A549 (cell line): ENCODE data around the gene RNGTT. TPM values are rescaled to one million over a fixed set of nuclear protein-coding genes. Genes with fewer than 3 reads are reported as not detected.

Experiments
- ATAC-seq, 2 experiments: fragments of 200-7000 bp in 1 of 2; fragments of >200 bp in 1 of 2; cut with Nextera tagmentation in 1 of 2; cut with Tn5 transposase in 1 of 2; 3 replicates each; pipeline versions ENCODE4 v1.8.0 to v1.9.1; 2018 to 2020; ENCODE audit warnings: mild to moderate bottlenecking in 1 of 2, moderate library complexity in 1 of 2
- CTCF ChIA-PET: fragments of 300-600 bp; sonication (Branson Sonifier 250); formaldehyde crosslinking; extraction: SDS; loops from one replicate; lab custom pipeline; 2021; ENCODE audit warnings: antibody characterized with exemption, inconsistent platforms; lab: Yijun Ruan, JAX
- POLR2A ChIA-PET: fragments of 350-600 bp; formaldehyde crosslinking; extraction: SDS; loops from one replicate; lab custom pipeline; 2021; ENCODE audit warnings: antibody characterized with exemption, inconsistent platforms; lab: Yijun Ruan, JAX
- DNase-seq, 2 experiments: peaks; one replicate each; pipeline versions ENCODE4 v3.0.0 to v3.0.0-alpha.2; 2011 to 2016; ENCODE audit warnings: low read depth in 1 of 2, low spot score in 1 of 2
- FAIRE-seq: peaks from 2 replicates; lab custom pipeline; 2011; peaks lifted over from hg19 to GRCh38; lab: Jason Lieb, UNC
- H3K27ac ChIP-seq, 2 experiments: fragments of >200 bp; sonication (Bioruptor Twin); formaldehyde crosslinking; 3 replicates each; pipeline ENCODE4 v1.5.1; 2016 to 2017
- H3K4me1 ChIP-seq: fragments of >200 bp; sonication (Bioruptor Twin); formaldehyde crosslinking; 3 replicates; pipeline ENCODE4 v1.6.1; 2016
- H3K4me2 ChIP-seq: fragments of >200 bp; sonication (Bioruptor Twin); formaldehyde crosslinking; 3 replicates; pipeline ENCODE4 v1.6.1; 2016
- H3K4me3 ChIP-seq: fragments of >200 bp; sonication (Bioruptor Twin); formaldehyde crosslinking; 3 replicates; pipeline ENCODE4 v1.5.1; 2016
- H3K9me3 ChIP-seq: fragments of >200 bp; sonication (Bioruptor Twin); formaldehyde crosslinking; 3 replicates; pipeline ENCODE4 v1.6.1; 2016
- BCL3 ChIP-seq: fragments of >200 bp; sonication (Bioruptor Twin); formaldehyde crosslinking; IDR thresholded peaks from 3 replicates; pipeline ENCODE4 v1.6.1; 2016
- BHLHE40 ChIP-seq: IDR thresholded peaks from 2 replicates; pipeline ENCODE4 v1.6.1; 2012; ENCODE audit warnings: low read depth, low read length, inconsistent platforms
- CEBPB ChIP-seq, 2 experiments: fragments of >200 bp in 1 of 2; sonication (Bioruptor Twin) in 1 of 2; formaldehyde crosslinking in 1 of 2; IDR thresholded peaks; 2 replicates each; pipeline ENCODE4 v1.6.1; 2012 to 2016
- CHD2 ChIP-seq: fragments of 150-350 bp; IDR thresholded peaks from 2 replicates; pipeline ENCODE4 v1.6.1; 2014; ENCODE audit warnings: low read length; ENCODE audit not compliant: partially characterized antibody
- CHD4 ChIP-seq: fragments of 200-600 bp; sonication (generic); IDR thresholded peaks from 2 replicates; pipeline ENCODE4 v1.6.1; 2016; ENCODE audit warnings: antibody characterized with exemption, mild to moderate bottlenecking, borderline replicate concordance
- EHF ChIP-seq: fragments of 250-450 bp; sonication (Bioruptor Pico); IDR thresholded peaks from 2 replicates; pipeline ENCODE4 v1.5.0; 2020; ENCODE audit warnings: mild to moderate bottlenecking
- EHMT2 ChIP-seq: fragments of 200-600 bp; sonication (generic); IDR thresholded peaks from 2 replicates; pipeline ENCODE4 v1.6.1; 2016; ENCODE audit warnings: antibody characterized with exemption, low read depth, mild to moderate bottlenecking, moderate library complexity
- FOSB ChIP-seq: fragments of 250-450 bp; sonication (Bioruptor Pico); IDR thresholded peaks from 2 replicates; pipeline ENCODE4 v1.5.0; 2020; ENCODE audit warnings: mild to moderate bottlenecking, moderate library complexity
- FOSL2 ChIP-seq, 2 experiments: fragments of 450-650 bp in 1 of 2; fragments of >200 bp in 1 of 2; sonication (Bioruptor Twin) in 1 of 2; formaldehyde crosslinking; IDR thresholded peaks; 2 replicates each; pipeline versions ENCODE4 v1.5.0 to v1.6.1; 2016 to 2020; ENCODE audit warnings: mild to moderate bottlenecking in 1 of 2, moderate library complexity in 1 of 2
- GATA3 ChIP-seq: IDR thresholded peaks from 2 replicates; pipeline ENCODE4 v1.6.1; 2012; ENCODE audit warnings: borderline replicate concordance
- HES2 ChIP-seq: fragments of >200 bp; sonication (Bioruptor Twin); formaldehyde crosslinking; IDR thresholded peaks from 2 replicates; pipeline ENCODE4 v1.6.1; 2016
- HEYL ChIP-seq: fragments of 250-450 bp; sonication (Bioruptor Pico); IDR thresholded peaks from 2 replicates; pipeline ENCODE4 v1.8.0; 2021; ENCODE audit warnings: mild to moderate bottlenecking, moderate library complexity
- HOXB5 ChIP-seq: fragments of 250-450 bp; sonication (Bioruptor Pico); IDR thresholded peaks from 2 replicates; pipeline ENCODE4 v1.5.0; 2020; ENCODE audit warnings: mild to moderate bottlenecking, moderate library complexity
- KDM1A ChIP-seq: fragments of 200-600 bp; sonication (generic); IDR thresholded peaks from 2 replicates; pipeline ENCODE4 v1.6.1; 2016; ENCODE audit warnings: low read depth, mild to moderate bottlenecking
- MAZ ChIP-seq: fragments of 150-350 bp; IDR thresholded peaks from 2 replicates; pipeline ENCODE4 v1.6.1; 2014; ENCODE audit warnings: antibody characterized with exemption, low read depth, low read length, borderline replicate concordance
- NFE2L2 ChIP-seq: fragments of 150-350 bp; conservative IDR thresholded peaks from 2 replicates; pipeline ENCODE4 v1.6.1; 2014; ENCODE audit warnings: low read length
- NR3C1 ChIP-seq: fragments of >200 bp; sonication (Bioruptor Twin); formaldehyde crosslinking; IDR thresholded peaks from 3 replicates; pipeline ENCODE4 v1.6.1; 2017
- PBX3 ChIP-seq: IDR thresholded peaks from 2 replicates; pipeline ENCODE4 v1.6.1; 2012
- POLR2A ChIP-seq: IDR thresholded peaks from 2 replicates; pipeline ENCODE4 v1.6.1; 2012; ENCODE audit warnings: mild to moderate bottlenecking, low read length
- POLR2AphosphoS2 ChIP-seq: conservative IDR thresholded peaks from 2 replicates; pipeline ENCODE4 v1.6.1; 2012; ENCODE audit warnings: low read length, improper control_type of control experiment, inconsistent platforms
- RARB ChIP-seq: fragments of 250-450 bp; sonication (Bioruptor Pico); IDR thresholded peaks from 2 replicates; pipeline ENCODE4 v1.8.0; 2021; ENCODE audit warnings: mild to moderate bottlenecking, moderate library complexity
- REST ChIP-seq: fragments of 200-600 bp; sonication (generic); IDR thresholded peaks from 2 replicates; pipeline ENCODE4 v1.6.1; 2016; ENCODE audit warnings: antibody characterized with exemption, mild to moderate bottlenecking, moderate library complexity
- TFCP2L1 ChIP-seq: fragments of 250-450 bp; sonication (Bioruptor Pico); IDR thresholded peaks from 2 replicates; pipeline ENCODE4 v1.5.0; 2021; ENCODE audit warnings: mild to moderate bottlenecking
- TP53 ChIP-seq: fragments of 250-450 bp; sonication (Bioruptor Pico); IDR thresholded peaks from 2 replicates; pipeline ENCODE4 v1.5.0; 2021; ENCODE audit warnings: mild to moderate bottlenecking, moderate library complexity
- ZFP36 ChIP-seq: fragments of 450-650 bp; IDR thresholded peaks from 2 replicates; pipeline ENCODE4 v1.6.1; 2014; ENCODE audit warnings: borderline replicate concordance; ENCODE audit not compliant: partially characterized antibody
- WGBS: methylation state at CpG from one replicate; pipeline ENCODE4 v1.1.6; 2017; ENCODE audit errors: missing lambda C conversion rate; 5-methylcytosine and 5-hydroxymethylcytosine counted together
- polyA plus RNA-seq, 4 experiments: library from polyadenylated mRNA; depleted of rRNA in 3 of 4; stranded (reverse); fragments of >200 nt; fragmentation: RNase III in 1 of 4; extraction: RNeasy Plus Mini Kit Qiagen cat#74134 plus additional on column Dnase treatment in 1 of 4; gene quantifications; 2 replicates in 3 of 4; 3 replicates in 1 of 4; pipeline ENCODE4 v1.2.3, GENCODE V29; 2011 to 2017
- TF ChIP-seq, protein P1 (sequence below): fragments of 450-650 bp; IDR thresholded peaks from 2 replicates; pipeline ENCODE4 v1.6.1; 2014; ENCODE audit warnings: antibody characterized with exemption

The RNGTT gene
- polyA plus RNA-seq, 2 of the 4 experiments (the other 2 are of a cell fraction), result 11.6 to 15.0 TPM

- TF ChIP-seq NFE2L2, result no peak
- TF ChIP-seq RARB (CRISPR knock-in tag), result no peak
- no peak for TF ChIP-seq HES2
- no peak for TF ChIP-seq BCL3
- no peak for TF ChIP-seq POLR2A
- no peak for TF ChIP-seq HEYL
- TF ChIP-seq TP53 (CRISPR knock-in tag), result no peak
- TF ChIP-seq GATA3, result no peak
- TF ChIP-seq POLR2AphosphoS2, result no peak
- no peak for TF ChIP-seq CEBPB (IDR thresholded peaks at IDR 0.05)
- TF ChIP-seq CHD4, result no peak
- TF ChIP-seq FOSL2 (IDR thresholded peaks at IDR 0.05), result no peak
- TF ChIP-seq FOSL2 (CRISPR knock-in tag; IDR thresholded peaks at IDR 0.05), result no peak
- no peak for TF ChIP-seq HOXB5 (CRISPR knock-in tag)
- no peak for TF ChIP-seq CHD2
- TF ChIP-seq, all 56 proteins: peak for 0
Measured at GRCh38 chr6:89007209-89008000, 44.0 kb upstream of the RNGTT start.

GRCh38 chr6:89002523-89002922, 39.1 kb upstream of the RNGTT start:
- no peak for FAIRE-seq
- 89% methylated on average over 4 of the region's 4 CpGs for WGBS
- H3K4me3 ChIP-seq, result no peak overlapping the region
- TF ChIP-seq REST, result no peak
- TF ChIP-seq PBX3, result no peak
- TF ChIP-seq EHF (CRISPR knock-in tag), result no peak
- TF ChIP-seq ZFP36, result no peak
- TF ChIP-seq NR3C1, result no peak
- no peak for TF ChIP-seq EHMT2
- no peak for TF ChIP-seq KDM1A
- no peak for TF ChIP-seq CHD4
- no peak for TF ChIP-seq MAZ
- TF ChIP-seq FOSB (CRISPR knock-in tag), result no peak
- TF ChIP-seq, protein P1, sequence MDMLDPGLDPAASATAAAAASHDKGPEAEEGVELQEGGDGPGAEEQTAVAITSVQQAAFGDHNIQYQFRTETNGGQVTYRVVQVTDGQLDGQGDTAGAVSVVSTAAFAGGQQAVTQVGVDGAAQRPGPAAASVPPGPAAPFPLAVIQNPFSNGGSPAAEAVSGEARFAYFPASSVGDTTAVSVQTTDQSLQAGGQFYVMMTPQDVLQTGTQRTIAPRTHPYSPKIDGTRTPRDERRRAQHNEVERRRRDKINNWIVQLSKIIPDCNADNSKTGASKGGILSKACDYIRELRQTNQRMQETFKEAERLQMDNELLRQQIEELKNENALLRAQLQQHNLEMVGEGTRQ, result no peak
- TF ChIP-seq TP53 (CRISPR knock-in tag), result no peak
- no peak for TF ChIP-seq HEYL
- no peak for TF ChIP-seq BHLHE40
- TF ChIP-seq TFCP2L1, result no peak
- CTCF ChIA-PET, result interaction anchor here (3.3 kb wide), 1 partner anchor 20 kb away, joined by 9 read pairs; no protein-coding TSS in a partner anchor
- POLR2A ChIA-PET, result no interaction called here
- H3K27ac ChIP-seq, result no peak overlapping the region
- peaks cover 9% of the 10 kb centered on the region; the same call in 1 of the 3 replicates for H3K4me1 ChIP-seq
- H3K4me2 ChIP-seq, result no peak overlapping the region
- no peaks in the 10 kb centered on the region for H3K9me3 ChIP-seq
- no peak for ATAC-seq
- no peak for DNase-seq

More at GRCh38 chr6:89007209-89008000, 44.0 kb upstream of the RNGTT start:
- DNase-seq (no peak), ATAC-seq (no peak), FAIRE-seq (no peak)
- Histone ChIP-seq H3K4me1 (peaks cover 11% of the 10 kb centered on the region; the same call in 1 of the 3 replicates), H3K4me3 (no peak overlapping the region), H3K4me2 (peak overlapping the region; percentile 21; the same call in 1 of the 3 replicates), H3K9me3 (no peaks in the 10 kb centered on the region), H3K27ac (no peak overlapping the region)
- ChIA-PET CTCF (interaction anchor here (0.9 to 1.4 kb wide), 2 partner anchors 25 to 27 kb away, joined by 4 to 5 read pairs; no protein-coding TSS in a partner anchor), POLR2A (no interaction called here)
- WGBS, result 75% methylated on average over 15 of the region's 15 CpGs
